ENCODE data around the gene SH3GLB2.
A peak's percentile ranks its signal among the peaks of the same experiment; 100 is the strongest.

Gene SH3GLB2

DNA sequence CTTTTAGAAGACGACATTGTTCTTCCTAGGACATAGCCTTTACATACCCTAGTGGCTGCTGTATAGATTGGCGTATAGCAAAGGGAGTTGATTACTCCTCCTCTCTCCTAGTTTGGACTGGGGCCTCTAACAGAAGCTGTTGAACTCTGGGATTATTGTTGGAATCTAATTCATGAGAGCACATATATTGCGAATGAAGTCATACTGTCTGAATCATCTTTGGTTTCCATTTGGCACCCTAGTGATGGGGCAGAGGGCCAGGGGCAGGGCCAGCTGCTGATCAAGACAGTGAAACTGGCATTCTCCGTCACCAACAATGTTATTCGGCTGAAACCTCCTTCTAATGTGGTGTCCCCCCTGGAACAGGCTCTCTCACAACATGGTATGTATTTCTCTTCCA is 40.3 kb downstream of the SH3GLB2 start:
- no peaks in the 10 kb centered on the region for H3K79me1 ChIP-seq (ENCODE audit: low read depth, low read length)
- peaks cover 0 to under 1% of the 10 kb centered on the region in 2 donors for H3K9me3 ChIP-seq (replicated peaks in 1 of 2; ENCODE audit: control insufficient read depth in 2 of 2, insufficient read depth in 1 of 2, low read depth in 1 of 2, low read length in 2 of 2)
- no peak overlapping the region for H3K23ac ChIP-seq (ENCODE audit: low read depth, low read length, poor library complexity)
- no peak overlapping the region for H3K4ac ChIP-seq (ENCODE audit: low read length)
- H3K14ac ChIP-seq (ENCODE audit: low read length) = no peak overlapping the region
- WGBS, 2 donors (ENCODE audit: extremely low coverage in 2 of 2, insufficient read length in 2 of 2, insufficient replicate concordance in 1 of 2) = no CpG with 5 or more reads among the region's 5 CpGs
- H3K4me3 ChIP-seq (ENCODE audit: low read length in 2 of 2) = peak overlapping the region in 1 of 2 donors; percentile 60
- no peak overlapping the region for H2AFZ ChIP-seq (ENCODE audit: low read length)
- H3K36me3 ChIP-seq (replicated peaks in 1 of 2; ENCODE audit: control insufficient read depth in 2 of 2, insufficient read depth in 2 of 2, low read length in 2 of 2) = peaks cover 38 to 97% of the 10 kb centered on the region in 2 donors
- DNase-seq (ENCODE audit: low spot score) = no peak
- H2AK5ac ChIP-seq (ENCODE audit: low read depth, low read length) = no peak overlapping the region
- H2BK5ac ChIP-seq (ENCODE audit: low read length) = no peak overlapping the region
- no peak overlapping the region for H2BK12ac ChIP-seq (ENCODE audit: low read length)
- no peak overlapping the region for H3K9ac ChIP-seq (ENCODE audit: low read depth, low read length, poor library complexity)
- H3K27me3 ChIP-seq (ENCODE audit: control insufficient read depth in 3 of 3, insufficient read depth in 3 of 3, low read depth in 1 of 3, low read length in 3 of 3) = no peaks in the 10 kb centered on the region
- H3K27ac ChIP-seq (replicated peaks; ENCODE audit: low read length) = no peak overlapping the region
- H3K4me1 ChIP-seq (ENCODE audit: control insufficient read depth in 2 of 2, insufficient read depth in 1 of 2, low read depth in 1 of 2, low read length in 2 of 2) = no peaks in the 10 kb centered on the region
- no peak overlapping the region for H4K91ac ChIP-seq (ENCODE audit: low read depth, low read length, poor library complexity)
- no peak overlapping the region for H2BK15ac ChIP-seq (ENCODE audit: low read length)
- no peak overlapping the region for H3K4me2 ChIP-seq (ENCODE audit: insufficient read depth, low read length, poor library complexity, severe bottlenecking)
- H3K18ac ChIP-seq (ENCODE audit: low read length) = no peak overlapping the region
- H4K8ac ChIP-seq (ENCODE audit: low read depth, low read length) = no peak overlapping the region
- H2BK120ac ChIP-seq (ENCODE audit: low read depth, low read length) = no peak overlapping the region

DNA sequence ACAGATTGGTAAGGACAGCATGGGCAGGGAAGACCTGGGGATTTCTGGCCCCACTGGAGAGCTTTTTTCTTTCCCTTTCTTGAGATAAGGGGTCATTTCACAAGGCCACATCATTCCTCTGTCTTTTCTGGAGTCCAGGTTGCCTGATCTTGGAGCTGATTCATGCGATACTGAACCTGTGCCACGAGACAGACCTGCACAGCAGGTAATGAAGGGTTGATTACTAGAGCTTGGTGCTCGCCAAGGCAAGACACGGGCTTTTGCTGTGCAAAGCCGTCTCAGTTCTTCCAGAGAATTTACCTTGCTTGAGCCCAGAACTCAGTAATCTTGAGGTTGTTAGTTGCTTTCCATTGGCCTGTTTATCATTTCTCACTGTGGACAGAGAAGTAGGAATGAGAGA is 41.5 kb downstream of the SH3GLB2 start:
- no peak overlapping the region for H3K14ac ChIP-seq (ENCODE audit: low read length)
- no peak overlapping the region for H3K23ac ChIP-seq (ENCODE audit: low read depth, low read length, poor library complexity)
- no peak overlapping the region for H3K4me2 ChIP-seq (ENCODE audit: insufficient read depth, low read length, poor library complexity, severe bottlenecking)
- no peaks in the 10 kb centered on the region for H3K4me1 ChIP-seq (ENCODE audit: control insufficient read depth in 2 of 2, insufficient read depth in 1 of 2, low read depth in 1 of 2, low read length in 2 of 2)
- no peak overlapping the region for H3K4ac ChIP-seq (ENCODE audit: low read length)
- no peak for DNase-seq (ENCODE audit: low spot score)
- no peak overlapping the region for H2BK120ac ChIP-seq (ENCODE audit: low read depth, low read length)
- H3K9ac ChIP-seq (ENCODE audit: low read depth, low read length, poor library complexity) = no peak overlapping the region
- no peak overlapping the region for H2AFZ ChIP-seq (ENCODE audit: low read length)
- no peak overlapping the region for H2BK5ac ChIP-seq (ENCODE audit: low read length)
- H2AK5ac ChIP-seq (ENCODE audit: low read depth, low read length) = no peak overlapping the region
- no peak overlapping the region for H3K27ac ChIP-seq (replicated peaks; ENCODE audit: low read length)
- H3K9me3 ChIP-seq (replicated peaks in 1 of 2; ENCODE audit: control insufficient read depth in 2 of 2, insufficient read depth in 1 of 2, low read depth in 1 of 2, low read length in 2 of 2) = peaks cover 0 to 1% of the 10 kb centered on the region in 2 donors
- no peaks in the 10 kb centered on the region for H3K79me1 ChIP-seq (ENCODE audit: low read depth, low read length)
- no peak overlapping the region for H3K4me3 ChIP-seq (ENCODE audit: low read length in 2 of 2)
- H3K18ac ChIP-seq (ENCODE audit: low read length) = no peak overlapping the region
- no peak overlapping the region for H4K91ac ChIP-seq (ENCODE audit: low read depth, low read length, poor library complexity)
- no peak overlapping the region for H2BK12ac ChIP-seq (ENCODE audit: low read length)
- no peak overlapping the region for H4K8ac ChIP-seq (ENCODE audit: low read depth, low read length)
- WGBS, 2 donors (ENCODE audit: extremely low coverage in 2 of 2, insufficient read length in 2 of 2, insufficient replicate concordance in 1 of 2) = no CpG with 5 or more reads among the region's 5 CpGs
- no peak overlapping the region for H2BK15ac ChIP-seq (ENCODE audit: low read length)
- peaks cover 41 to 99% of the 10 kb centered on the region in 2 donors for H3K36me3 ChIP-seq (replicated peaks in 1 of 2; ENCODE audit: control insufficient read depth in 2 of 2, insufficient read depth in 2 of 2, low read length in 2 of 2)
- no peaks in the 10 kb centered on the region for H3K27me3 ChIP-seq (ENCODE audit: control insufficient read depth in 3 of 3, insufficient read depth in 3 of 3, low read depth in 1 of 3, low read length in 3 of 3)

DNA sequence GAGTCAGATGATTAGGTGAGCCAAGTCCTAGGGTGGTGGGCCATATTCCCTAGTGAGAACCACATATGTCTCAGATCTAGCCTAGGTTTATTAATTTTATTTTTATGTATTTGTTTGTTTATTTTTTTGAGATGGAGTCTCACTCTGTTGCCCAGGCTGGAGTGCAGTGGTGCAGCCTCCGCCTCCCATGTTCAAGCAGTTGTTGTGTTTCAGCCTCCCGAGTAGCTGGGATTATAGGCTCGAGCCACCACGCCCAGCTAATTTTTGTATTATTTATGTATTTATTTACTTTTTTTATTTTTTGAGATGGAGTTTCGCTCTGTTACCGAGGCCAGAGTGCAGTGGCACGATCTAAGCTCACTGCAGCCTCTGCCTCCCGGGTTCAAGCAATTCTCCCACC is 44.6 kb downstream of the SH3GLB2 start:
- no peak overlapping the region for H2BK12ac ChIP-seq (ENCODE audit: low read length)
- H4K8ac ChIP-seq (ENCODE audit: low read depth, low read length) = no peak overlapping the region
- H2BK15ac ChIP-seq (ENCODE audit: low read length) = no peak overlapping the region
- H2BK5ac ChIP-seq (ENCODE audit: low read length) = no peak overlapping the region
- H4K91ac ChIP-seq (ENCODE audit: low read depth, low read length, poor library complexity) = no peak overlapping the region
- no peaks in the 10 kb centered on the region for H3K4me1 ChIP-seq (ENCODE audit: control insufficient read depth in 2 of 2, insufficient read depth in 1 of 2, low read depth in 1 of 2, low read length in 2 of 2)
- H2BK120ac ChIP-seq (ENCODE audit: low read depth, low read length) = no peak overlapping the region
- no peak overlapping the region for H2AFZ ChIP-seq (ENCODE audit: low read length)
- no peak overlapping the region for H3K4me2 ChIP-seq (ENCODE audit: insufficient read depth, low read length, poor library complexity, severe bottlenecking)
- no peak overlapping the region for H3K14ac ChIP-seq (ENCODE audit: low read length)
- H3K27me3 ChIP-seq (ENCODE audit: control insufficient read depth in 3 of 3, insufficient read depth in 3 of 3, low read depth in 1 of 3, low read length in 3 of 3) = no peaks in the 10 kb centered on the region
- no peak overlapping the region for H3K27ac ChIP-seq (replicated peaks; ENCODE audit: low read length)
- WGBS, 2 donors (ENCODE audit: extremely low coverage in 2 of 2, insufficient read length in 2 of 2, insufficient replicate concordance in 1 of 2) = no CpG with 5 or more reads among the region's 8 CpGs
- H3K9ac ChIP-seq (ENCODE audit: low read depth, low read length, poor library complexity) = no peak overlapping the region
- H3K4me3 ChIP-seq (ENCODE audit: low read length in 2 of 2) = no peak overlapping the region
- H3K18ac ChIP-seq (ENCODE audit: low read length) = no peak overlapping the region
- no peaks in the 10 kb centered on the region for H3K79me1 ChIP-seq (ENCODE audit: low read depth, low read length)
- H2AK5ac ChIP-seq (ENCODE audit: low read depth, low read length) = no peak overlapping the region
- peaks cover 47 to 98% of the 10 kb centered on the region in 2 donors for H3K36me3 ChIP-seq (replicated peaks in 1 of 2; ENCODE audit: control insufficient read depth in 2 of 2, insufficient read depth in 2 of 2, low read length in 2 of 2)
- no peak for DNase-seq (ENCODE audit: low spot score)
- no peak overlapping the region for H3K4ac ChIP-seq (ENCODE audit: low read length)
- peaks cover 0 to 1% of the 10 kb centered on the region in 2 donors for H3K9me3 ChIP-seq (replicated peaks in 1 of 2; ENCODE audit: control insufficient read depth in 2 of 2, insufficient read depth in 1 of 2, low read depth in 1 of 2, low read length in 2 of 2)
- no peak overlapping the region for H3K23ac ChIP-seq (ENCODE audit: low read depth, low read length, poor library complexity)

DNA sequence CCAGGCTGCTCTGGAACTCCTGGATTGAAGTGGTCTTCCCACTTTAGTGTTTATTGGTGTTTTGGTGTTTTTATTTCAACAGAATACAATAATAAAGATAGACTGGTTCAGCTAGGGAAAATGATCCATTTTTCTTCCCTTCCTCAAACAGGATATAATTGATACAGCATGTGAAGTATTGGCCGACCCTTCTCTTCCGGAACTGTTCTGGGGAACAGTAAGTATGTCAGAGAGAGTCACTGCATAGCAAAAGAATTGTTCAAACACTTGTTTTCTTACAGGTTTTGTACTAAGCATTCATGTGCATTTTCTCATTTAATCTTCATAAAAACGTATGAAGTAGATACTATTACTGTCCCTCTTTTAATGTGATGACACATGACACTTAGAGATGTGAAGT is 49.0 kb downstream of the SH3GLB2 start:
- Histone ChIP-seq H2BK5ac (ENCODE audit: low read length) (no peak overlapping the region), H3K4ac (ENCODE audit: low read length) (no peak overlapping the region), H2AFZ (ENCODE audit: low read length) (no peak overlapping the region), H3K18ac (ENCODE audit: low read length) (no peak overlapping the region), H2BK12ac (ENCODE audit: low read length) (no peak overlapping the region), H3K4me3 (ENCODE audit: low read length in 2 of 2) (no peak overlapping the region), H2AK5ac (ENCODE audit: low read depth, low read length) (no peak overlapping the region), H3K36me3 (replicated peaks in 1 of 2; ENCODE audit: control insufficient read depth in 2 of 2, insufficient read depth in 2 of 2, low read length in 2 of 2) (peaks cover 40 to 94% of the 10 kb centered on the region in 2 donors), H3K23ac (ENCODE audit: low read depth, low read length, poor library complexity) (no peak overlapping the region), H3K4me1 (ENCODE audit: control insufficient read depth in 2 of 2, insufficient read depth in 1 of 2, low read depth in 1 of 2, low read length in 2 of 2) (no peaks in the 10 kb centered on the region), H3K27me3 (ENCODE audit: control insufficient read depth in 3 of 3, insufficient read depth in 3 of 3, low read depth in 1 of 3, low read length in 3 of 3) (no peaks in the 10 kb centered on the region), H3K14ac (ENCODE audit: low read length) (no peak overlapping the region), H2BK15ac (ENCODE audit: low read length) (no peak overlapping the region), H4K91ac (ENCODE audit: low read depth, low read length, poor library complexity) (no peak overlapping the region), H3K4me2 (ENCODE audit: insufficient read depth, low read length, poor library complexity, severe bottlenecking) (no peak overlapping the region), H3K79me1 (ENCODE audit: low read depth, low read length) (no peaks in the 10 kb centered on the region), H3K9ac (ENCODE audit: low read depth, low read length, poor library complexity) (no peak overlapping the region), H3K27ac (replicated peaks; ENCODE audit: low read length) (no peak overlapping the region), H4K8ac (ENCODE audit: low read depth, low read length) (no peak overlapping the region), H2BK120ac (ENCODE audit: low read depth, low read length) (no peak overlapping the region), H3K9me3 (replicated peaks in 1 of 2; ENCODE audit: control insufficient read depth in 2 of 2, insufficient read depth in 1 of 2, low read depth in 1 of 2, low read length in 2 of 2) (peaks cover 0 to 1% of the 10 kb centered on the region in 2 donors)
- WGBS, 2 donors (ENCODE audit: extremely low coverage in 2 of 2, insufficient read length in 2 of 2, insufficient replicate concordance in 1 of 2) = no CpG with 5 or more reads among the region's 3 CpGs
- no peak for DNase-seq (ENCODE audit: low spot score)

Data from neuronal stem cell (in vitro differentiated cells).